Activated gamma-delta T cell (primary cell): ENCODE results near the gene NUP43.
"Not testable (repeated sequence)": the region's sequence is repeated elsewhere in the genome, so short reads cannot be mapped to it uniquely, and the experiment has no call there.

Experiments used
- DNase-seq: peaks from one replicate; lab custom pipeline; 2025; lab: John Stamatoyannopoulos, UW

Gene NUP43

DNA sequence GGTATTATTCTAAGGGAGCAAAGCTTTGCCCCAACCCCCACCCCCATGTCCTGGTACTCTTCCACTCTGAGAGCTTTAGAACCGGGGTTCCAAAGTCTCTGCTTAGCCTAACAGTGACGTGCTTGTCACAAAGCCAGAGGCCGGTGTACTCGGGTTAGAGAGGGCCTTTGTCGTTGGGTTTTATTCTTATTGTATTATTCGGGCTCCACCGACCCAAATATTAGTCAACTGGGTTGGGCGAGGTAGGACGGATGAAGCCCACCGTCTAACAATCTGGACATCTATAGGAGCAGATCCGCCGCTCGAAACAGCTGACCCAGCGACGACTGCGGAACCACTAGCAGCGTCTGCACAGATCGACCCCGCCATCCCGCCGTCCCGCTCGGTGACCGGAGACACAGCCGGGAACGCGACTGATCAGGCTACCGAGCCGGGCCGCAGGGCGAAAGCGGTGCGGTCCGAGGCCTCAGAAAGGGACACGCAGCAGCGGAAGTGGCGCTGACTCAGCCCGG, 2.8 kb upstream of the NUP43 start:
- DNase-seq, result not testable (repeated sequence)

DNA sequence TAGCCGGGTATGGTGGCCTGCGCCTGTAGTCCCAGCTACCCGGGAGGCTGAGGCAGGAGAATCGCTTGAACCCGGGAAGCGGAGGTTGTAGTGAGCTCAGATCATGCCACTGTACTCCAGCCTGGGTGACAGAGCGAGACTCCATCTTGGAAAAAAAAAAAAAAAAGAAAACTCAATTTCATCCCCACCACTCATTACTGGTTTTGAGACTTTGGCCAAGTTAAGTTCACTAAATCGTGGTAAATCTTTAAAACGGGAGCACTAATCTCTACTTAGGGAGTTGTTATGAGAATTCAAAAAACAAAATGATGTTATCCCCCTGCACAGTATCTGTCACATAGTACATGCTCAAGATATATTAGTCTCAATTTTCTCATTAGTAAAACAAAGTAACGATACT, 1.1 kb downstream of the NUP43 start:
- not testable (repeated sequence) for DNase-seq

DNA sequence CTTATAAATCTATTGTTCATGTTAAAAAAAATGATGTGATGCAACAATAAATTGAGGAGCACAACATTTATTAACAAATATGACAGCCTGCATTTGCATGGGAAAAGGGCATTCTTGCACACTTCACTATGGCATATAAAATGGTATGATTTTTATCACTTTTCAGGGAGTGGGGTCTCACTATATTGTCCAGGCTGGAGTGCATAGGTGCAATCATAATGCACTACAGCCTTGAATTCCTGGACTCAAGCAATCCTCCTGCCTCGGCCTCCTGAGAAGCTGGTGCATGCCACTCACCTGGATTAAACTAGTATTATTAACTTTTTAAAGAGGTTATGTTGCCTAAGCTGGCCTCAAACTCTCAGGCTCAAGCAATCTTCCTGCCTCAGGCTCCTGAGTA, 11.4 kb downstream of the NUP43 start:
- DNase-seq, result no peak

DNA sequence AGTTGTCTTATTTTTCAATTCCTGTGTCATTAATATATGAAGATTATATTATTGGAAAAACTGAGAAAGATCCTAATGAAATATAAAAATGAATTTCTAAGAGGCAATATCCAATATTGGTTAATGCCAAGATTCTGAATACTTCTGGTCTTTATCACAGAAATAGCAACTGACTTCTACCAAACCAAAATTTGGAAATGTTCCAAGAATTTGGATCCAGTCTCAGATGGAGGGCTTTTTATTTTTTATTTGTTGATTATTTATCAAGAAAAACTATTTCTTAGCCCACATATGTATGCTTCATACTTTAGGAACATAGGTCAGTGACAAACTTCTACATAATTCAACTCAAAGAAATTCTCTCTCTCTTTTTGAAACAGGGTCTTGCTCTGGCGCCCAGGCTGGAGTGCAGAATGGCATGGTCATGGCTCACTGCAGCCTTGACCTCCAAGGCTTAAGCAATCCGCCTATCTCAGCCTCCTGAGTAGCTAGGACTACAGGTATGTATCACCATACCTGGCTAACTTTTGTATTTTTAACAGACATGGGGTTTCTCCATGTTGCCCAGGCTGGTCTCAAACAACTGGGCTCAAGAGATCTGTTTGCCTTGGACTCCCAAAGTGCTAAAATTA, 13.1 kb downstream of the NUP43 start:
- no peak for DNase-seq

DNA sequence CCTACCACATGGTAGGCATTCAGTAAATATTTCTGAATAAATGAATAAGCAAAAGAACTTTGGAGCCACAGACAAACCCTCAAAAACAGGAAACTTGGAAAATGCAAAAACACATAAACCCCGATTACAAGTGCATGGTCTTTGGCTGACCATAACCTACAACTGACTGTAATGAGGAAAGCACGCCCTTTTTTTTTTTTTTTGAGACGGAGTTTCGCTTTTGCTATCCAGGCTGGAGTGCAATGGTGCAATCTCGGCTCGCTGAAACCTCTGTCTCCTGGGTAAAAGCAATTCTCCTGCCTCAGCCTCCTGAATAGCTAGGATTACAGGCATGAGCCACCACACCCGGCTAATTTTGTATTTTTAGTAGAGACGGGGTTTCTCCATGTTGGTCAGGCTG, 16.5 kb downstream of the NUP43 start:
- no peak for DNase-seq

DNA sequence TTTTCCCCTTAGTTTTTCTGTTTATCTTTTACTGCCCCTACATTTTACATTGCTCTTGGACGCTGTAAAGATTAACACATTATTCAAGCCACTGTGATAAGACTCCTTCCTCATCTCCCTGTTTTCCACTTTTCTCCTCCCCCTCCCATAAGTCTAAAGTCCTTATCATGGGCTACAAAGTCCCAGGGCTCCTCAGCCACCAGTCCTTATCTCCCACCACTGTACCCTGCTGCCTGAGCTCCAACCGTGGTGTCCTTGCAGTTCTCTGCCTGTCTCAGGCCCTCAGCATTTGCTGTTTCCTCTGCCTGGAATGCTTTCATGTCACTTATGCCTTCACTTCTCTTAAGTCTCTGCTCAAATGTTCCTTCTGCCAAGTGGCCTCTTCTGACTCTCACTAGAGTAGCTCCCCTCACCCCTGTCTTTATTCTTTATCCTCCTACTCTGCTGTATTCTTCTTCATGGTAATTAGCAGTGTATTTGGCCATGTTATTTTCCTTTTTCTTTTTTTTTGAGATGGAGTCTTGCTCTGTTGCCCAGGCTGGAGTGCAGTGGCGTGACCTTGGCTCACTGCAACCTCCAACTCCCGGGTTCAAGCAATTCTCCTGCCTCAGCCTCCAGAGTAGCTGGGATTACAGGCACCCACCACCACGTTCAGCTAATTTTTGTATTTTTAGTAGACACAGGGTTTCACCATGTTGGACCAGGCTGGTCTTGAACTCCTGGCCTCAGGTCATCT, 17.7 kb downstream of the NUP43 start:
- no peak for DNase-seq

DNA sequence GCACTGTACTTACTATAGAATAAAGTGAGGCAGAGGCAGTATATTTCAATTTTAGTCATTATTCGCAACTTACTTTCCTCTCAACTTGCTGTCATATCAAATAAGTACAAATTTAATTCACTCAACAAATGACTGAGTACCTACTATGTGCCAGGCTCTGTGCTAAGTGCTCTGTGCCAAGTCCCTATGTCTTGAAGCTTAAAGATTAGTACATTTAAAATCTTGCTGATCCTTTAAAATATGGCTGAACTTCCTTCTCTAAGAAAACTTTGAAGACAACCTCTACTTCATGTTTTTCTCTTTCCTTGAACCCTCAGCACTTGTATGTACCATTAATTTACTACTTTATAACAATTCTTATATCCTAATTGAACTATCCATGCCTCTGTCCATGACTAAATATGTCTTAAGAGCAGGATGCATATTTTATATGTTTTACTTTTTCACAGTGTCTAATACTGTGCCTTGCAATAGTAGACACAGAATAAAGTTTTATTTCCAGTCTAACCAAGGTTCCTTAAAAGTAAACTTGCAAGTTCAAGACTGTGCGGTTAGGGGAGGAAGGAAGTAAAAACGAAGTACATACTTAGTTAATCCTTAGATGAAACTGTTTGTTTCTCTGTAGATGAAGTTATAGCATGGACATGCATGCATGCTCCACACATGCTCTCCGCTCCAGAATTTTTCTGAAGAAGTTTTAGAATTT, 18.4 kb downstream of the NUP43 start:
- DNase-seq, result no peak

DNA sequence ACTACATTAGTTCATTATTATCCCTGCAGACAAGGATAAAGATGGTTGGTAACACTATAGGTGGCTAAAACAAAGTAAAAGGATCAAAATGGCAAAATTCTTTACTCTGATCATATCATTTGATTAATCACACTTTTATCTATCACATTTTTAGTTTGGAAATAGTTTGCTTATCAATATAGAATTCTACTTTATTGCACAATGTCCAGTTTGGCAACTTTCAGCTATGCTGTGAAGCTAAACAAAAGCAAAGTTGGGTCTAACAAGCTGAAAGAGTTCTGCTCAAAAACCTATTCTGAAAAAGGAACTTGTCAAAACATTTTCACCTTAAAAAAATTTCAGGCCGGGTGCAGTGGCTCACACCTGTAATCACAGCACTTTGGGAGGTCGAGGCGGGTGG, 20.5 kb downstream of the NUP43 start:
- no peak for DNase-seq

DNA sequence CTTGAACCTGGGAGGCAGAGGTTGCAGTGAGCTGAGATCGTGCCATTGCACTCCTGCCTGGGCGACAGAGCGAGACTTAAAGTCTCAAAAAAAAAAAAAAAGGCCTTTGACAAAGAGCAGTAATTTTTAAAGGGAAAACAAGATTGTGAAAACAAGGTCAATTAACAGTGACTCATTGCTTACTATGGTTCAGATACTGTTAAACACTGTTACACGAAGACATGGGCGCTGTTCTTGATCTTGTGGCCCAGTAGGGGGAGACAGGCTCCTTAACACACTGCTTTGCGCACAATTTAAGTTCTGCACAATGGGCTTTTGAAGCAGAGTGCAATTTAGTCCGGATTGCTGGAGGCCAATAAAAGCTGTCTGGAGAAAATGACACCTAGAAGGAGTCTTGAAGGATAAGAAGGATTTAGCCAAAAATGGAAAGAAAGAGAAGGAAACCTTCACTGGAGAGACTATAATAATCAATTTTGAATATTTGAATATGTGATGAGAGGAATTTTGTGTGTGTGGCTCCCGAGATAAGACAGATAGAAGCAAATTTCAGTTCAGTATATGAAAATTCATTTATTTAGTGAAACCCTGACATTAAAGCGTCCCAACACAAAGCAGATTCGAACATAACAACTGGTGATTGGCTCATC, 22.4 kb downstream of the NUP43 start:
- DNase-seq, result no peak

DNA sequence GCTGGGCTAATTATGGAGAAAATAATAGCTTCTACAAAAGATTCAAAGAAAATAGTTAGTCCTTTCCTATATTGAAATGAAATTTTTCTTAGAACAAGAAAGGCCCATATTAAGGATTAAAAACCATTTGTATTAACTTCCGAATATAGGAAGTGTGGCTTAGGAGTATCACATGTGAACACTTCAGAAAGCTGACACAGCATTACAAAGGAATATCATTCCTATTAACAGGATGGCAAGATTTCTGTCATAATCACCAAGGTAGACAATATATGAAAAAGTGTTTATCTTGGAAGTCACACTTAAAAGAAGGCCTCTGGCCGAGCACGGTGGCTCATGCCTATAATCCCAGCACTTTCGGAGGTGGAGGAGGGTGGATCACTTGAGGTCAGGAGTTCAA, 23.1 kb downstream of the NUP43 start:
- DNase-seq, result no peak

DNA sequence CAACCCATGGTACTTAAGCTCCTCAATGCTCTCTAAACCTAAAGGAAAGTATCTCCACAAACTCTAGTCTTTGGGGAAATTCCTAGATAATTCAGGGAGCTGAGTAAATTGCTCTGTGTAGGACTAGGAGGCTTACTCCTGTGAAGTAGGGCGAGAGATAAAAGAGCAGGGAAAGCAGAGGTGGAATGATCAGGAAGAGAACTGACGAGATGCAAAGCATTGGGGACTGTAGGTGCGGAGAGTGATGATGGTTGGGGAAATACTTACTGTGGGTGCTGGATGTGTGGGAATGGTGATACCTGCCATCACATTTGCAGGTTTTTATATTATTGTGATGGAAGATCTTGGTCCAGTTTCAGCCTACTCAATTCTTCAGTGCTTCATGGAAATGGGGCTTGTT, 26.8 kb downstream of the NUP43 start:
- no peak for DNase-seq

DNA sequence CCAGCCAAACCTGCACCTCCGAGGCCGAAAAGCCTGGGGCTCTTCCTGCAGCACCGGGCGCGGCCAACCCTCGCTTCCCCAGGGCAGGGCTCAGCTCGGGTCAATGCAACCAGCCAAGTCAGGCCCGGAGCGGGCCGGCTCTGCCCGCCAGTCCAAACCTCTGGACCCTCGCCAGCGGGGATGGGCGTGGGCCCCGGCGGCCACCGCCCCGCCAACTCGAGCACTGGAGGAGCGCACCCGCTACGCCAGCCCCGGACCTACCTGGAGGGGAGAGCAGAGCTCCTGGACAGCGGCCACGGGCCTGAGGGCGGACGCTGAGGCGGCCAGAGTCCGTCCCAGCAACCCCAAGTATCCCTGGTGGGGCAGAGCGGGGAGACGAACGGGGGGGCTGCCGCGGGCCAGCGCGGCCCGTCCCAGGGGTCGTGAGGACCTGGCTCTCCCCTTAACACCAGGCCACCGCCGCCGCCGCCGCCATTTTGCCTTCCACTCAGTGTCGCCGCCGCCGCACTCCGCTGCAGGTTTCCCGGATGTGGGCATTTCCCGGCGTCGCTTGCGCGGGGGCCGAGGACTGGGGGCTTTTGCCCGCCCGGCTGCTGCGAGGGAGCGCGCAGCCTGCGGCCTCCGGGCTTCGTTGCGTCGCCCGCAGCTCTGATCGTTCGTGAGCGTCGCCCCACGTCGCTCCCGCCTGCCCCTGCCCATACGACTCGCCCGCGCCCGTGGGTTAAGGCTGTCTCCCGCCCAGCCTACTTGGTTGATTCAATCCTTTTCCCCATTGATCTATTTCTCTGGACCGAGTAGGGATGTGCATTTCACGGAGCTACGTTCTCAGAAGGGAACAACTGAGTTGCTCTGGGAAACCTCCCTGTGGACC, 28.5 kb downstream of the NUP43 start, which contains the start of gene LATS1:
Gene LATS1, minus strand, starts transcription at position 514 of the 871 bp plus-strand sequence. CDS start 15,975 bp downstream, outside the sequence.
- DNase-seq, result peak; percentile 94

DNA sequence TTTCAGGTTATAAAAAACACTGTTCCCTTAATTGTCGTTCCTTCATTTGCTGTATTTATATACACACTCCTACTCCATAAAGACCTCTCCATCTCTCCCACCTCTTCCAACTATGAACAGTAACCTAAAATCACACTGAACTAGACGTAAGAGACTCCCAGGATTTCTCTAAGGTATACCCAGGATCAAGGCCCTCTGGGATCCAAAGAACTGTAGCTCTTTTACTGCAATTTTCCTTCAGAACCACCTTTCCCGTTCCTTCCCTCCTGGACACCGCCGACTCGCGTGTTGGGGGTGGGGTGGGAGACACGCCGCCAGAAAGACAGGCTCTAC, 29.1 kb downstream of the NUP43 start:
- DNase-seq, result no peak

DNA sequence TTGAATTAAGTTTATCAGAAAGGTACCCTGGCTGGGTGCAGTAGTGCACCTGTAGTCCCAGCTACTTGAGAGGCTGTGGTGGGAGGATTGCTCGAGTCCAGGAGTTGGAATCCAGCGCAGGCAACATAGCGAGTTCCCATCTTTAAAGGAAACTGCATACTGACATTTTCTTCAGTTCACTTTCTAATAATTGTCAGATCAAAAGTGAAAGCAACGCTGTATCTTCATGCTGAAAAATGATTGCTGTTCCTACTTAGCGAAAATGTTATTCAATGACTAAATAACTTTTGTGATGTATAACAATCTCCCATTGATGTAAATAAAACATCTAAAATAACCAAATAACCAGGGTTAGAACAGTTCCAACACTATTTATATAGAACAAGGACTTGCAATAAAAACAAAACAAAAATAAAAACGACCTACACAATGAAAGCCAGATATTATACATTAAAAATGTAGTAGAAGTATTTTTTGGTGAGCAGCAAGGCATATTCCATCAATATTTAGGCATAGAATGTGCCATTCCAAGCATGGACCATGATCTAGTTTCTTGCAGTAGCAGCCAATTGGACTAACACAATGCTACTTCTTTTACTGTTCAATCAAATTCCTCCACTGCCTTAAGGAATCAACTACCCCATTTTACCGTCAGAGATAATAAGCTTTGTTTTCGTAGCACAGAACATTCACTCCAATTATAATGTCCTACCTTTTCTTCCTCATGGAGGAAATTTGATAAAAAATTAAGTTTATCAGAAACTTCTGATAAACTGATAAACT, 30.0 kb downstream of the NUP43 start:
- DNase-seq, result no peak

DNA sequence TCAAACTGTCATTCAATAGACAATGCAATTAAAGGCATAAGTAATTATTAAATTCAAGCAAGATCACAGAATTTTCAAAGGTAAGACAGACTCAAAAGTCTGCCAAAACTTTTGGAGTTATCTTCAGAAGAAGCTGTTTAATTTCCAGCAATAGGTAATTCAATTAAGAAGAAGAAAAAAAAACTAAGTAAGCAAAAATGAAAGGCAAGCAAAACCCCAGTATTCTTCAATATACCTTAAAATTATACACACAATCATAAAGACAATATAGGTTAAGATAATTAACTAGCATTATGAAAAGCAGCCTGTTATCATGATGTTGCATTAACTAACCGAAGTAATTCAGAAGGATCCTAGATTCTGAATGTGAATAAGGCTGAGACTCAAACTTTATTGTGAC, 31.9 kb downstream of the NUP43 start:
- DNase-seq, result no peak

DNA sequence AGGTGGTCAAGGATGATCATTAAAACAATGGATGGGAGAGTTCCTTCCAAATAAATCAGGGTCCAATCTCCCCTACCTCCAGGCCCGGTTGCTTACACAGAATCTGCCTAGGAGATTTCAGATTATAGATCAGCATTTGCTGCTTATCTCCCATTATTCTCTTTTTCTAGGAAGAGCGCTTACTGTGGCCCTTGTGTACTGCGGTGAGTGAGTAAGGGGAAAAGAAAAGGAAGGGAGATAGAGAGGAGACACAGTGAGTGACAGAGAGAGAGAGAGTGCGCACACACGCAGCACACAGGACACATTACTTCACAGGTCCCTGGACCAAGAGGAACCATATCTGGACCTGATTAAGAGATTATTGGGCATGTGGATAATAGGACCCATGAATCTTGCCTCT, 34.6 kb downstream of the NUP43 start:
- no peak for DNase-seq

DNA sequence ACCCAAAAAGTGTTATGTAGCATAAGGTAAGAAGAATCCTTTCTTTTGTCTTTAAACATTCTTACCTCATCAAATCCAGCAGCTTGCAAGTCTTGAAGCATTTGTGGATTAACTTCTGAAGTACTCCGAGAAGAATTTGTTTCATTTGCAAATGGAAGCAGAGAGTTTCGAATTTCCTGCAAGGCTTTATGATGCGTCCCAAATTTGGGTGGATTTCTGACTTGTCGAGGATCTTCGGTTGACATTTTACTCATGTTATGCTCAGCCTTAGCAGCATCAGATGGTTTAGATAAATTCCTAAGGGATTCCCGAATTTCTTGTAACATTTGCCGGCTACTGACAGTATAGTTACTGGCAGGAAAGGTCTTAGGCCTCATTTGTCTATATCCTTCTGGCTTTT, 44.6 kb downstream of the NUP43 start:
- DNase-seq, result no peak

DNA sequence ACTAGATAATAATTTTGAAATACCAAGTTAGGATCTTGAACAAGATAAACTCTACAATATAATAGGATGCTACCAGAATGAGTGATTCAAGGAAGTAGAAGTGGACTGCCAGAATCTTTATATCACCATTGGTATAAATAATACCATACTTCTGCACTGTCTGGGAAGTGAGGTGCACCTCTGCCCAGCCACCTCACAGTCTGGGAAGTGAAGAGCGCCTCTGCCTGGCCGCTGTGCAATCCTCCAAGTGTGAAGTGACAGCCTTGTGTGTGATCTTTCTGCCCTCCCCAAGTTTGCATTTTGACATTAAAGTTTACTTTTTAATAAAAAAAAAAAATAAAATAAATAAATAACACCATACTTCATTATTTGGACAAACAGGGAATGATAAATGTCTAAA, 47.2 kb downstream of the NUP43 start:
- DNase-seq, result no peak

DNA sequence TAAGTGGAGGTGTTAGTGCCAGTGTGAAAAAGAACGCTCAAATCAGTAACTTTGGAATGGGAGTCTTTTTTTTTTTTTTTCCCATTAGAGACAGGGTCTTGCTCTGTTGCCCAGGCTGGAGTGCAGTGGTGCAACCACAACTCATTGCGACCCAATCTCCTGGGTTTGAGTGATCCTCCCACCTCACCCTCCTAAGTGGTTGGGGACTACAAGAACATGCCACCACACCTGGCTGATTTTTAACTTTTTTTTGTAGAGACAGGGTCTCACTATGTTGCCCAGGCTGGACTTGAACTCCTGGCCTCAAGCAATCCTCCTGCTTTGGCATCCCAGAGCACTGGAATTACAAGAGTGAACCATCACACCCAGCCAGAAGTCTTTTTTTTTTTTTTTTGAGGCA, 48.2 kb downstream of the NUP43 start:
- DNase-seq, result no peak

DNA sequence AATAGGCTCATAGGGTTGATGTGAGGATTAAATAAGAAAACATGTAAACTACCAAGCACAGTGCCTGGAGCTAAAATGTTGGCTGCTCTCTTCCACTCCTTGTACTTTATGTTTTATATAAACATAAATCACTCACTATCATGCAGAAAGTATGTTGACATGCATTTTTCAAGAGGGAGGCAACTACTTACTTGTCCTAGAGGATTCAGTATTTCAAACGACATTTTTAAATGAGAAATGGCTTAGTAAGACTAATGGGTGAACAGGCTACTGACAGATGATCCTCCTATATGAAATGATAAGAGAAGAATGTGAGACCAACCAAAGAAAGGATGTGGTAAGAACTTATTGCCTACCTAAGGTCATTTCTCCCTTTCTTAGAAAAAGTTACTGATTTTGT, 49.4 kb downstream of the NUP43 start:
- DNase-seq, result no peak

DNA sequence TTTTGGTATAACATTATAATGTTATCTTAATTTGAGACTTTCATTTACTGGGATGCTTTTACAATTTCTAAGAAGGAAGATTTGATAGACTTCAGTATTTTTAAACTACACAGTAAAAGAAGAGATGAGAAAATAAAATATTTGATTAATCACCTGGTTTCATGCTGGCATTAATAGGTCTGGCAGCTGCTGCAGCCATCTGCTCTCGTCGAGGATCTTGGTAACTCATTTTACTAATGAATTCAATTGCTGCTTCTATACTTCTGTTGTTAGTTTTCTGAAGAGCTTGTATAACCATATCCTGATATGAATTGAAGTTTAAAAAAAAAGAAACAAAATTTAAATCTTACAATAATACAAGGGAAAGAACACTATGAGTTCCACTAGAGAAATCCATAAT, 51.4 kb downstream of the NUP43 start:
- DNase-seq, result no peak
